Fibroblast of lung (primary cell): ENCODE data around the gene APC2. TPM values are rescaled to one million over a fixed set of nuclear protein-coding genes. Genes with fewer than 3 reads are reported as not detected.

Source experiments
- DNase-seq, 2 donors: peaks; one replicate each; pipeline versions ENCODE4 v3.0.0 to v3.0.0-alpha.2; 2010; ENCODE audit warnings: low read depth in 2 of 2
- H2AFZ ChIP-seq: 2 replicates; pipeline ENCODE4 v1.5.1; 2012; ENCODE audit warnings: low read length, control low read depth, inconsistent platforms
- H3K27ac ChIP-seq: 2 replicates; pipeline ENCODE4 v1.5.1; 2011; ENCODE audit warnings: low read length, control low read depth; ENCODE audit not compliant: insufficient read depth
- H3K27me3 ChIP-seq: 2 replicates; pipeline ENCODE4 v1.5.1; 2011; ENCODE audit warnings: mild to moderate bottlenecking, low read length; ENCODE audit not compliant: control insufficient read depth, insufficient read depth
- H3K36me3 ChIP-seq: 2 replicates; pipeline ENCODE4 v1.5.1; 2011; ENCODE audit warnings: low read length; ENCODE audit not compliant: control insufficient read depth, insufficient read depth
- H3K4me1 ChIP-seq: 2 replicates; pipeline ENCODE4 v1.5.1; 2011; ENCODE audit warnings: low read length; ENCODE audit not compliant: control insufficient read depth, insufficient read depth; ENCODE audit errors: extremely low read depth
- H3K4me2 ChIP-seq: 2 replicates; pipeline ENCODE4 v1.5.1; 2011; ENCODE audit warnings: low read length, control low read depth; ENCODE audit not compliant: insufficient read depth; ENCODE audit errors: extremely low read depth
- H3K4me3 ChIP-seq, 4 experiments: fragments of 200-600 bp in 1 of 4; sonication (generic) in 1 of 4; replicated peaks in 1 of 4; 2 replicates each; pipeline ENCODE4 v1.5.1; 2011 to 2016; ENCODE audit warnings: low read length in 4 of 4, low read depth in 3 of 4, mild to moderate bottlenecking in 3 of 4, control low read depth in 2 of 4, inconsistent platforms in 1 of 4, mixed read lengths in 1 of 4; ENCODE audit not compliant: insufficient read depth in 1 of 4; ENCODE audit errors: control extremely low read depth in 1 of 4
- H3K79me2 ChIP-seq: 2 replicates; pipeline ENCODE4 v1.5.1; 2012; ENCODE audit warnings: mild to moderate bottlenecking, low read length, inconsistent platforms; ENCODE audit not compliant: control insufficient read depth, insufficient read depth
- H3K9ac ChIP-seq: 2 replicates; pipeline ENCODE4 v1.5.1; 2011; ENCODE audit warnings: mild to moderate bottlenecking, low read length, control low read depth; ENCODE audit not compliant: insufficient read depth
- H3K9me3 ChIP-seq: 2 replicates; pipeline ENCODE4 v1.5.1; 2012; ENCODE audit warnings: low read depth, low read length; ENCODE audit not compliant: control insufficient read depth, insufficient read depth
- H4K20me1 ChIP-seq: 2 replicates; pipeline ENCODE4 v1.5.1; 2011; ENCODE audit warnings: low read length; ENCODE audit not compliant: control insufficient read depth, insufficient read depth; ENCODE audit errors: extremely low read depth
- CTCF ChIP-seq, 2 donors: IDR thresholded peaks in 1 of 2; conservative IDR thresholded peaks in 1 of 2; 1 replicate in 1 of 2; 2 replicates in 1 of 2; pipeline ENCODE4 v1.5.1; 2011 to 2012; ENCODE audit warnings: low read length in 2 of 2, control low read depth in 1 of 2, inconsistent platforms in 1 of 2, low read depth in 1 of 2, mild to moderate bottlenecking in 1 of 2
- EZH2 ChIP-seq: IDR thresholded peaks from 2 replicates; pipeline ENCODE4 v1.5.1; 2012; ENCODE audit warnings: low read length, control low read depth, mild to moderate bottlenecking; ENCODE audit errors: missing control alignments
- polyA plus RNA-seq, 2 donors: library from polyadenylated mRNA; depleted of rRNA in 1 of 2; stranded (reverse) in 1 of 2; unstranded in 1 of 2; fragments of >200 nt; gene quantifications; 2 replicates each; pipeline ENCODE4 v1.2.1, GENCODE V29; 2011 to 2012; ENCODE audit warnings: missing spikeins in 1 of 2
- total RNA-seq: library from RNA; depleted of rRNA; stranded (reverse); fragments of >200 nt; gene quantifications from 2 replicates; pipeline ENCODE4 v1.2.1, GENCODE V29; 2014

Gene APC2
- total and polyA plus RNA-seq, 2 donors (not counting 1 experiment from before 2014, with no cell fraction given): 0.01 to 0.50 TPM

- no peaks in the 10 kb centered on the region for H3K79me2 ChIP-seq
- DNase-seq: no peak
- no peak overlapping the region for H3K9ac ChIP-seq
- no peak overlapping the region for H2AFZ ChIP-seq
- no peak overlapping the region for H3K4me3 ChIP-seq
- no peaks in the 10 kb centered on the region for H3K9me3 ChIP-seq
- no peaks in the 10 kb centered on the region for H3K36me3 ChIP-seq
- H3K27ac ChIP-seq: no peak overlapping the region
- no peak overlapping the region for H3K4me2 ChIP-seq
- H3K4me1 ChIP-seq: peaks cover 2% of the 10 kb centered on the region
- TF ChIP-seq CTCF (conservative IDR thresholded peaks at IDR 0.05 in 1 of 2, IDR thresholded peaks at IDR 0.05 in 1 of 2; ENCODE audit: low read depth in 1 of 2, low read length in 2 of 2): no peak
- TF ChIP-seq EZH2: no peak
- peaks cover 9% of the 10 kb centered on the region for H3K27me3 ChIP-seq
- no peaks in the 10 kb centered on the region for H4K20me1 ChIP-seq
Observed at GRCh38 chr19:1501200-1501595, 51.3 kb downstream of the APC2 start.

GRCh38 chr19:1502433-1503088, 52.6 kb downstream of the APC2 start:
- no peak overlapping the region for H3K4me3 ChIP-seq
- no peak for DNase-seq
- H3K27me3 ChIP-seq: peaks cover 9% of the 10 kb centered on the region
- H3K27ac ChIP-seq: no peak overlapping the region
- no peak for TF ChIP-seq EZH2
- TF ChIP-seq CTCF (conservative IDR thresholded peaks at IDR 0.05 in 1 of 2, IDR thresholded peaks at IDR 0.05 in 1 of 2; ENCODE audit: low read depth in 1 of 2, low read length in 2 of 2): no peak
- no peak overlapping the region for H3K9ac ChIP-seq
- no peaks in the 10 kb centered on the region for H3K9me3 ChIP-seq
- H3K4me2 ChIP-seq: peak overlapping the region; percentile 48
- H3K79me2 ChIP-seq: no peaks in the 10 kb centered on the region
- no peaks in the 10 kb centered on the region for H4K20me1 ChIP-seq
- H3K36me3 ChIP-seq: no peaks in the 10 kb centered on the region
- H3K4me1 ChIP-seq: peaks cover 2% of the 10 kb centered on the region
- no peak overlapping the region for H2AFZ ChIP-seq

GRCh38 chr19:1503089-1503924, 53.4 kb downstream of the APC2 start:
- Histone ChIP-seq H3K9me3 (no peaks in the 10 kb centered on the region), H2AFZ (no peak overlapping the region), H4K20me1 (no peaks in the 10 kb centered on the region), H3K9ac (no peak overlapping the region), H3K4me2 (peak overlapping the region; percentile 48), H3K27ac (no peak overlapping the region), H3K36me3 (no peaks in the 10 kb centered on the region), H3K4me1 (peaks cover 2% of the 10 kb centered on the region), H3K4me3 (peak overlapping the region in 1 of 4 experiments; percentile 28), H3K27me3 (peaks cover 9% of the 10 kb centered on the region), H3K79me2 (no peaks in the 10 kb centered on the region)
- peak in 1 of 2 donors; percentile 20 for DNase-seq
- peak; percentile 76 for TF ChIP-seq EZH2
- TF ChIP-seq CTCF (conservative IDR thresholded peaks at IDR 0.05 in 1 of 2, IDR thresholded peaks at IDR 0.05 in 1 of 2; ENCODE audit: low read depth in 1 of 2, low read length in 2 of 2): peak; percentile 54 to 60
